HepG2 (cell line): ENCODE data around the gene NECAB2. TPM values are rescaled to one million over a fixed set of nuclear protein-coding genes. Genes with fewer than 3 reads are reported as not detected.

ENCODE experiments used
- ATRX ChIP-seq: sonication (generic); formaldehyde crosslinking; IDR thresholded peaks from 2 replicates; pipeline ENCODE4 v1.4.0; 2020; ENCODE audit warnings: missing genetic modification reagents, borderline replicate concordance
- BHLHE40 ChIP-seq: IDR thresholded peaks from 2 replicates; pipeline ENCODE4 v1.6.1; 2011; ENCODE audit warnings: low read length, improper control_type of control experiment
- CAMTA2 ChIP-seq: sonication (generic); formaldehyde crosslinking; IDR thresholded peaks from 2 replicates; pipeline ENCODE4 v1.4.0; 2020; ENCODE audit warnings: mild to moderate bottlenecking, missing genetic modification reagents, borderline replicate concordance
- ETV6 ChIP-seq: sonication (generic); formaldehyde crosslinking; conservative IDR thresholded peaks from 2 replicates; pipeline ENCODE4 v1.4.0; 2020; ENCODE audit warnings: missing genetic modification reagents
- HHEX ChIP-seq: IDR thresholded peaks from 2 replicates; pipeline ENCODE4 v1.6.1; 2016; ENCODE audit warnings: control low read depth
- HMG20B ChIP-seq: conservative IDR thresholded peaks from 2 replicates; pipeline ENCODE4 v1.6.1; 2016; ENCODE audit warnings: missing genetic modification reagents, missing compliant biosample characterization
- HNRNPH1 ChIP-seq: fragments of 200-400 bp; formaldehyde crosslinking; optimal IDR thresholded peaks from 2 replicates; pipeline ENCODE3; 2017; ENCODE audit warnings: mild to moderate bottlenecking, low read depth, low read length
- KLF6 ChIP-seq: IDR thresholded peaks from 2 replicates; pipeline ENCODE4 v1.8.0; 2016; ENCODE audit warnings: missing biosample characterization, missing genetic modification reagents
- KLF9 ChIP-seq: IDR thresholded peaks from 2 replicates; pipeline ENCODE4 v1.6.1; 2016; ENCODE audit warnings: low read depth
- MEF2D ChIP-seq: sonication (generic); formaldehyde crosslinking; IDR thresholded peaks from 2 replicates; pipeline ENCODE4 v1.5.1; 2020; ENCODE audit warnings: mild to moderate bottlenecking, missing genetic modification reagents
- NONO ChIP-seq, 2 experiments: fragments of 450-650 bp in 1 of 2; sonication (generic) in 1 of 2; formaldehyde crosslinking in 1 of 2; IDR thresholded peaks in 1 of 2; conservative IDR thresholded peaks in 1 of 2; 2 replicates each; pipeline versions ENCODE4 v1.6.1 to v1.8.0; 2017 to 2022; ENCODE audit warnings: mild to moderate bottlenecking in 1 of 2, missing genetic modification reagents in 1 of 2, moderate library complexity in 1 of 2
- PHB2 ChIP-seq: fragments of 450-650 bp; IDR thresholded peaks from 2 replicates; pipeline ENCODE4 v1.6.1; 2018; ENCODE audit not compliant: partially characterized antibody
- SIX1 ChIP-seq: sonication (generic); formaldehyde crosslinking; IDR thresholded peaks from 2 replicates; pipeline ENCODE4 v1.4.0; 2020; ENCODE audit warnings: missing genetic modification reagents, borderline replicate concordance
- SMC3 ChIP-seq: IDR thresholded peaks from 2 replicates; pipeline ENCODE4 v1.6.1; 2011; ENCODE audit warnings: low read length, improper control_type of control experiment
- SP4 ChIP-seq: sonication (generic); formaldehyde crosslinking; IDR thresholded peaks from 2 replicates; pipeline ENCODE4 v1.8.1; 2023; ENCODE audit warnings: mild to moderate bottlenecking, missing genetic modification reagents
- SRSF1 ChIP-seq: fragments of 200-400 bp; formaldehyde crosslinking; optimal IDR thresholded peaks from 2 replicates; pipeline ENCODE3; 2017; ENCODE audit warnings: mild to moderate bottlenecking, low read depth, low read length, moderate library complexity
- SYNCRIP ChIP-seq: fragments of 200-400 bp; formaldehyde crosslinking; IDR thresholded peaks from 2 replicates; pipeline ENCODE4 v1.6.1; 2018; ENCODE audit warnings: mild to moderate bottlenecking, low read depth, low read length; ENCODE audit not compliant: insufficient read depth
- ZBTB3 ChIP-seq: sonication (generic); formaldehyde crosslinking; IDR thresholded peaks from 2 replicates; pipeline ENCODE4 v1.4.0; 2020; ENCODE audit warnings: low read depth, mild to moderate bottlenecking, moderate library complexity, missing genetic modification reagents, borderline replicate concordance
- ZFP82 ChIP-seq: sonication (generic); formaldehyde crosslinking; IDR thresholded peaks from 2 replicates; pipeline ENCODE4 v1.5.1; 2020; ENCODE audit warnings: mild to moderate bottlenecking, missing genetic modification reagents, borderline replicate concordance
- ZNF331 ChIP-seq: sonication (generic); formaldehyde crosslinking; IDR thresholded peaks from 2 replicates; pipeline ENCODE4 v1.4.0; 2020; ENCODE audit warnings: missing genetic modification reagents
- ZNF430 ChIP-seq: sonication (generic); formaldehyde crosslinking; IDR thresholded peaks from 2 replicates; pipeline ENCODE4 v1.9.0; 2021; ENCODE audit warnings: mild to moderate bottlenecking, missing genetic modification reagents
- ZNF501 ChIP-seq: sonication (generic); formaldehyde crosslinking; IDR thresholded peaks from 2 replicates; pipeline ENCODE4 v1.5.1; 2020; ENCODE audit warnings: mild to moderate bottlenecking, moderate library complexity, missing genetic modification reagents
- ZNF572 ChIP-seq: sonication (generic); formaldehyde crosslinking; IDR thresholded peaks from 2 replicates; pipeline ENCODE4 v1.5.1; 2020; ENCODE audit warnings: mild to moderate bottlenecking, missing genetic modification reagents
- polyA plus RNA-seq, 8 experiments: library from polyadenylated mRNA; depleted of rRNA in 3 of 8; stranded (reverse) in 7 of 8; unstranded in 1 of 8; fragments of >200 nt; fragmentation: Illumina TruSeq in 4 of 8; extraction: Trizol in 4 of 8; gene quantifications; 2 replicates each; pipeline versions ENCODE4 v1.2.1 to v1.2.3, GENCODE V29; 2011 to 2016; ENCODE audit warnings: low read depth in 4 of 8, missing spikeins in 1 of 8, mixed read lengths in 1 of 8; ENCODE audit not compliant: insufficient read depth in 1 of 8
- total RNA-seq, 5 experiments: library from RNA; depleted of rRNA; stranded (reverse); fragments of >200 nt; fragmentation: Illumina TruSeq; extraction: Trizol; gene quantifications; 2 replicates each; pipeline ENCODE4 v1.2.3, GENCODE V29; 2016; ENCODE audit warnings: low read depth in 1 of 5
- TF ChIP-seq, protein P1 (sequence below): sonication (generic); formaldehyde crosslinking; IDR thresholded peaks from 2 replicates; pipeline ENCODE4 v1.5.1; 2020; ENCODE audit warnings: missing genetic modification reagents, mild to moderate bottlenecking, borderline replicate concordance
- TF ChIP-seq, protein P2 (sequence below): sonication (generic); formaldehyde crosslinking; IDR thresholded peaks from 2 replicates; pipeline ENCODE4 v1.8.0; 2022; ENCODE audit warnings: missing genetic modification reagents, mild to moderate bottlenecking, borderline replicate concordance
- TF ChIP-seq, protein P3 (sequence below): sonication (generic); formaldehyde crosslinking; IDR thresholded peaks from 2 replicates; pipeline ENCODE4 v1.4.0; 2020; ENCODE audit warnings: missing genetic modification reagents, borderline replicate concordance

NECAB2 gene
- total and polyA plus RNA-seq, 2 of the 13 experiments (the other 11 are each of a cell fraction or from before 2014, with no cell fraction given), result 0.21 to 0.49 TPM

DNA sequence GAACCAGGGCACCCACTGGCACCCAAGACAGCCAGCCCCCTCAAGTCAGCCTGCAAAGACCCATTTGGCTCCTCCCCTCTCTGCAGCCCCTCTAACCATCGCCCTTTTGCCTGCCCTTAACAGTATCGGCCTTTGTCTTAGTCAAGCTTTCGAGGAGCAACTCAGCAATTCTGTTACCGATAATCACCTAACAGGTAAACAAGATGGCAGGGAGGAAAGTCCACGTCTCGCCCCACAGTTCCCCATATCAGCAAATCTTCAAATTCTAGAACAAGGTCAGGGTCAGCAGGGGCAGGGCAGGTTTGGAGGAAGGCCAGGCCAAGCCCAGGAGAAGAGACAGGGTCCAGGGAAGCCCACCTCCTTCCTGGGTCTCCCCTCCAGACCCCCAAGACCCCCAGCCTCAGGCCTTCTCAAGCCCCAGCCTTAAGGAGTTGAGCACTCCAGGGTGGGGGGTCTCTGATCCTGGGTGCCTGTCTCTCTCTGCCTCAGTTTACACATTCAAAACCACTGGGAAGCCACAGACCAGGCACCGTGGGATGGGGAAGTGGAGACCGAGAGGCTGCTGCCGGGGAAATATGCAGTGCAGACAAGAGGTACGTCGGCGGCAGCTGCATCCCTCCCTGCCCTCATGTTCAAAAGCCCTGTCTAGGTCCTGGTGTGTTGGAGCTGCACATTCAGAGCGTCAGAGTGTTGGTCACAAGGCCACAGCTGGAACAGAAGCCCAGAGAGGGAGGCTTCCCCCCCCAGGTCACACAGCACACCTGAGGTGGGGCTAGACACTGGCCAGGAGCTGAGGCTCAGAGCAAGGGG, 18.9 kb upstream of the NECAB2 start (continued):
- TF ChIP-seq ZNF331, result peak; percentile 80
- TF ChIP-seq SP4 (CRISPR knock-in tag), result no peak
- TF ChIP-seq SYNCRIP, result no peak
- no peak for TF ChIP-seq NONO (IDR thresholded peaks at IDR 0.05)
- TF ChIP-seq NONO (CRISPR knock-in tag; conservative IDR thresholded peaks at IDR 0.05), result no peak; the same call in 1 of the 2 replicates
- TF ChIP-seq HMG20B (CRISPR knock-in tag), result 0 out of 2 replicates have a peak, but pooled peaks have one; percentile 45
- no peak for TF ChIP-seq ZFP82 (CRISPR knock-in tag)
- TF ChIP-seq KLF9 (CRISPR knock-in tag), result no peak
- TF ChIP-seq, protein P1, sequence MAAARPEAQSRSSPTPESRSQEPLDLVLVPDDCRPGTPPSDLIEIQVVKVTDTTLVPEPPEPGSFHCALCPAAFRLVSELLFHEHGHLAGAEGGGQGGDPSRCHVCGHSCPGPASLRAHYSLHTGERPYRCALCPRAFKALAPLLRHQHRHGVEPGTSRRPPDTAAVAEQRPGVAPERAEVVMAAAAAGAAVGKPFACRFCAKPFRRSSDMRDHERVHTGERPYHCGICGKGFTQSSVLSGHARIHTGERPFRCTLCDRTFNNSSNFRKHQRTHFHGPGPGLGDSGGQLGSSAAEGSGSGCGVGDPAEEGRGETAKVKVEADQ (CRISPR knock-in tag), result no peak
- no peak for TF ChIP-seq HNRNPH1
- TF ChIP-seq ETV6 (CRISPR knock-in tag), result no peak
- no peak for TF ChIP-seq KLF6 (CRISPR knock-in tag)
- peak; percentile 77; the same call in 1 of the 2 replicates for TF ChIP-seq ZNF572
- TF ChIP-seq ATRX (CRISPR knock-in tag), result no peak
- TF ChIP-seq SRSF1, result no peak
- peak; percentile 22; the same call in 1 of the 2 replicates for TF ChIP-seq SIX1
- TF ChIP-seq CAMTA2 (CRISPR knock-in tag), result no peak
- TF ChIP-seq HHEX (CRISPR knock-in tag), result no peak
- TF ChIP-seq ZBTB3, result no peak
- TF ChIP-seq, protein P2, sequence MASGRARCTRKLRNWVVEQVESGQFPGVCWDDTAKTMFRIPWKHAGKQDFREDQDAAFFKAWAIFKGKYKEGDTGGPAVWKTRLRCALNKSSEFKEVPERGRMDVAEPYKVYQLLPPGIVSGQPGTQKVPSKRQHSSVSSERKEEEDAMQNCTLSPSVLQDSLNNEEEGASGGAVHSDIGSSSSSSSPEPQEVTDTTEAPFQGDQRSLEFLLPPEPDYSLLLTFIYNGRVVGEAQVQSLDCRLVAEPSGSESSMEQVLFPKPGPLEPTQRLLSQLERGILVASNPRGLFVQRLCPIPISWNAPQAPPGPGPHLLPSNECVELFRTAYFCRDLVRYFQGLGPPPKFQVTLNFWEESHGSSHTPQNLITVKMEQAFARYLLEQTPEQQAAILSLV, result no peak; the same call in 1 of the 2 replicates
- no peak for TF ChIP-seq ZNF430
- no peak for TF ChIP-seq PHB2
- TF ChIP-seq SMC3, result no peak
- TF ChIP-seq, protein P3, sequence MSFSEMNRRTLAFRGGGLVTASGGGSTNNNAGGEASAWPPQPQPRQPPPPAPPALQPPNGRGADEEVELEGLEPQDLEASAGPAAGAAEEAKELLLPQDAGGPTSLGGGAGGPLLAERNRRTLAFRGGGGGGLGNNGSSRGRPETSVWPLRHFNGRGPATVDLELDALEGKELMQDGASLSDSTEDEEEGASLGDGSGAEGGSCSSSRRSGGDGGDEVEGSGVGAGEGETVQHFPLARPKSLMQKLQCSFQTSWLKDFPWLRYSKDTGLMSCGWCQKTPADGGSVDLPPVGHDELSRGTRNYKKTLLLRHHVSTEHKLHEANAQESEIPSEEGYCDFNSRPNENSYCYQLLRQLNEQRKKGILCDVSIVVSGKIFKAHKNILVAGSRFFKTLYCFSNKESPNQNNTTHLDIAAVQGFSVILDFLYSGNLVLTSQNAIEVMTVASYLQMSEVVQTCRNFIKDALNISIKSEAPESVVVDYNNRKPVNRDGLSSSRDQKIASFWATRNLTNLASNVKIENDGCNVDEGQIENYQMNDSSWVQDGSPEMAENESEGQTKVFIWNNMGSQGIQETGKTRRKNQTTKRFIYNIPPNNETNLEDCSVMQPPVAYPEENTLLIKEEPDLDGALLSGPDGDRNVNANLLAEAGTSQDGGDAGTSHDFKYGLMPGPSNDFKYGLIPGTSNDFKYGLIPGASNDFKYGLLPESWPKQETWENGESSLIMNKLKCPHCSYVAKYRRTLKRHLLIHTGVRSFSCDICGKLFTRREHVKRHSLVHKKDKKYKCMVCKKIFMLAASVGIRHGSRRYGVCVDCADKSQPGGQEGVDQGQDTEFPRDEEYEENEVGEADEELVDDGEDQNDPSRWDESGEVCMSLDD, result no peak
- TF ChIP-seq BHLHE40, result no peak
- TF ChIP-seq MEF2D (CRISPR knock-in tag), result peak; percentile 18
- TF ChIP-seq ZNF501 (CRISPR knock-in tag), result peak; percentile 47; the same call in 1 of the 2 replicates
